Pancreas (tissue), 10 donors: Measurements from ENCODE around the gene DIPK2B. TPM values are rescaled to one million over a fixed set of nuclear protein-coding genes. Genes with fewer than 3 reads are reported as not detected.

Experiments used
- ATAC-seq, 4 donors: fragments of 200-7000 bp; cut with Tn5 transposase; one replicate each; pipeline versions ENCODE4 v1.8.0 to v1.9.1; 2020; ENCODE audit warnings: mild to moderate bottlenecking in 4 of 4, moderate library complexity in 4 of 4
- DNase-seq, 6 donors: peaks; one replicate each; pipeline ENCODE4 v3.0.0-alpha.2; 2020
- FAIRE-seq: peaks from 2 replicates; lab custom pipeline; 2012; peaks lifted over from hg19 to GRCh38; lab: Jason Lieb, UNC
- H3K27ac ChIP-seq, 4 donors: fragments of 200-600 bp; sonication (generic); 1 replicate in 3 of 4; 2 replicates in 1 of 4; pipeline versions ENCODE4 v1.5.0 to v1.8.0; 2020
- H3K27me3 ChIP-seq, 4 donors: fragments of 200-600 bp; one replicate each; pipeline ENCODE4 v1.8.0; 2021
- H3K36me3 ChIP-seq, 3 donors: fragments of 200-600 bp; sonication (generic) in 1 of 3; one replicate each; pipeline versions ENCODE4 v1.5.0 to v1.8.0; 2020 to 2021
- H3K4me1 ChIP-seq, 3 donors: fragments of 200-600 bp; one replicate each; pipeline ENCODE4 v1.8.0; 2021
- H3K4me3 ChIP-seq, 4 donors: fragments of 200-600 bp; sonication (generic) in 2 of 4; one replicate each; pipeline versions ENCODE4 v1.5.0 to v1.8.0; 2020 to 2021
- H3K9me3 ChIP-seq, 4 donors: fragments of 200-600 bp; one replicate each; pipeline ENCODE4 v1.8.0; 2021
- WGBS, 2 donors: extraction: QIAGEN DNeasy Blood & Tissue Kit; methylation state at CpG; one replicate each; pipeline ENCODE4 v1.1.7; 2013; 5-methylcytosine and 5-hydroxymethylcytosine counted together
- intact Hi-C, 3 donors: fragments of 100-400 bp; cut with DNase I; formaldehyde crosslinking; loops; one replicate each; pipeline versions ENCODE4 v1.11.1 to v1.14.2; 2022
- polyA plus RNA-seq, 2 donors: library from polyadenylated mRNA; stranded (reverse); fragments of 200-250 nt; gene quantifications; one replicate each; pipeline ENCODE4 v1.2.3, GENCODE V29; 2013
- total RNA-seq, 6 donors: library from RNA; stranded (reverse); fragmentation: NEBNext Ultra II Directional in 4 of 6; extraction: Animal tissue kit (Norgen Biotek cat#: 25700) in 4 of 6; gene quantifications; one replicate each; pipeline versions ENCODE4 v1.2.1 to v1.2.4, GENCODE V29; 2021 to 2023
- TF ChIP-seq, protein P1 (sequence below), 4 donors: fragments of 200-600 bp; sonication (generic) in 3 of 4; IDR thresholded peaks; one replicate each; pipeline versions ENCODE4 v1.5.0 to v1.8.0; 2021; ENCODE audit warnings: antibody characterized with exemption in 4 of 4
- donor health status: healthy with polysubstance abuse.
- donor health status: DM: no; HTN: no; CAD: no; lungs with moderate emphysema.
- donor health status: DM: no; HTN: no; CAD: no.
- donor health status: control.
- donor health status: control.
- donor health status: Bipolar disorder and iron deficiency.
- donor health status: DM: yes; HTN: yes; CAD: no.
- donor health status: DM: no; HTN: no; CAD: no.
- donor health status: DM: no; HTN: no; CAD: no.
- donor health status: DM: yes; HTN: yes; CAD: no.

Gene DIPK2B
- total and polyA plus RNA-seq, 8 donors, result 1.2 to 23.8 (median 2.4) TPM

- WGBS, 2 donors, result 74 to 95% methylated on average over 6 of the region's 6 CpGs
- FAIRE-seq (no peak), DNase-seq (no peak), ATAC-seq (no peak)
- TF ChIP-seq, protein P1, sequence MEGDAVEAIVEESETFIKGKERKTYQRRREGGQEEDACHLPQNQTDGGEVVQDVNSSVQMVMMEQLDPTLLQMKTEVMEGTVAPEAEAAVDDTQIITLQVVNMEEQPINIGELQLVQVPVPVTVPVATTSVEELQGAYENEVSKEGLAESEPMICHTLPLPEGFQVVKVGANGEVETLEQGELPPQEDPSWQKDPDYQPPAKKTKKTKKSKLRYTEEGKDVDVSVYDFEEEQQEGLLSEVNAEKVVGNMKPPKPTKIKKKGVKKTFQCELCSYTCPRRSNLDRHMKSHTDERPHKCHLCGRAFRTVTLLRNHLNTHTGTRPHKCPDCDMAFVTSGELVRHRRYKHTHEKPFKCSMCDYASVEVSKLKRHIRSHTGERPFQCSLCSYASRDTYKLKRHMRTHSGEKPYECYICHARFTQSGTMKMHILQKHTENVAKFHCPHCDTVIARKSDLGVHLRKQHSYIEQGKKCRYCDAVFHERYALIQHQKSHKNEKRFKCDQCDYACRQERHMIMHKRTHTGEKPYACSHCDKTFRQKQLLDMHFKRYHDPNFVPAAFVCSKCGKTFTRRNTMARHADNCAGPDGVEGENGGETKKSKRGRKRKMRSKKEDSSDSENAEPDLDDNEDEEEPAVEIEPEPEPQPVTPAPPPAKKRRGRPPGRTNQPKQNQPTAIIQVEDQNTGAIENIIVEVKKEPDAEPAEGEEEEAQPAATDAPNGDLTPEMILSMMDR (IDR thresholded peaks at IDR 0.05), result no peak
- Histone ChIP-seq H3K4me3 (no peak overlapping the region), H3K4me1 (peaks cover 0 to 6% (median 0%) of the 10 kb centered on the region in 3 donors), H3K27ac (no peak overlapping the region), H3K36me3 (no peaks in the 10 kb centered on the region), H3K9me3 (no peaks in the 10 kb centered on the region), H3K27me3 (peaks cover 0 to 8% (median 2%) of the 10 kb centered on the region in 4 donors)
- intact Hi-C loops, result no loop called here
Observed at GRCh38 chrX:45165726-45166125, 35.0 kb downstream of the DIPK2B start.

DNA sequence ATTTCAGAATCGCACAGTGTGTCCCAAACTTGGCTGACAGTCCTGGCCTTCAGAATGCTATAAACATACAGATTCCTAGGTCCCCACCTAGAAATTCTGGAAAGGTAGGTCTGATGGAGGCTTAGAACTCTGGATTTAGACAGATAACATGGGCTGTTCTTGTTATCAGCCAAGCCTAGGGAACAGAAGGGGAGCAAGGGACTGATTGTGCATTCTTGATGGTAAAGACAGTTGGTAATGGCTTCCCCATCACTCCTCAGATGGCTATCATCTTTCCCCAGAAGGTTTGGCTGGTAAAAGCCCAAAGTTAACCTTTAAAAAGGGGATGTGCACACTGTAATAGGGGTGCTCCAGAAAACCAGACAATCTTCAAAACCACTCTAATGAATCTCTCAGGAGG lies 35.7 kb downstream of the DIPK2B start:
- no peak for DNase-seq
- H3K27me3 ChIP-seq, result peaks cover 0 to 8% (median 2%) of the 10 kb centered on the region in 4 donors
- H3K9me3 ChIP-seq, result no peaks in the 10 kb centered on the region
- 86 to 100% methylated on average over 1 of the region's 1 CpG for WGBS, 2 donors
- ATAC-seq, result no peak
- TF ChIP-seq, protein P1 (IDR thresholded peaks at IDR 0.05), result no peak
- H3K36me3 ChIP-seq, result no peaks in the 10 kb centered on the region
- H3K4me3 ChIP-seq, result no peak overlapping the region
- FAIRE-seq, result no peak
- intact Hi-C loops, result no loop called here
- peaks cover 0 to 6% (median 0%) of the 10 kb centered on the region in 3 donors for H3K4me1 ChIP-seq
- H3K27ac ChIP-seq, result no peak overlapping the region

- FAIRE-seq, result no peak
- Histone ChIP-seq H3K4me3 (no peak overlapping the region), H3K9me3 (no peaks in the 10 kb centered on the region), H3K36me3 (no peaks in the 10 kb centered on the region), H3K27me3 (peaks cover 0 to 8% (median 2%) of the 10 kb centered on the region in 4 donors), H3K27ac (peak overlapping the region in 1 of 4 donors; percentile 37), H3K4me1 (peaks cover 0 to 6% (median 0%) of the 10 kb centered on the region in 3 donors)
- 7 to 21% methylated on average over 1 of the region's 1 CpG for WGBS, 2 donors
- intact Hi-C loops, result no loop called here
- peak in 5 of 6 donors; percentile 36 to 69 (median 55) for DNase-seq
- TF ChIP-seq, protein P1 (IDR thresholded peaks at IDR 0.05), result no peak
- ATAC-seq, result peak; percentile 58 to 89 (median 74)
Observed at GRCh38 chrX:45164021-45164621, 36.6 kb downstream of the DIPK2B start.

DNA sequence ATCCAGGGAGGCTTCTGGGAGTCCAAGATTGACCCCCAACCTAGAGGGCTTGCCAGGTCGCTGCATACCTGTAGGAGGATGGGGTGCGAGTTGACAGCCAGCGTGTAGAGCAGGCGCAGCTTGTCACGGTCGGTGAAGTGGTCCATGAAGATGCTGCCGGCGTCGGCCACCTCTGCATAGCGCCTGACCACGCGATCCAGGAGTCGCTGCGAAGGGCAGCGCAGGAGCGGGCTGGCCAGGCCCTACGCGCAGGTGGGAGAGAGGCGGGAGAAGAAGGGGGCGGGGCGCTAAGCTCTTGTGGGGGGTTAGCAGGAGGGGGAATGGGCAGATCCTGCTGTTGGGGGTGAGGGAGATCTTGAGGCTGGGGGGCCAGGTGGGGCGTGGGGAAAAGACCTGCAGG lies 43.0 kb downstream of the DIPK2B start:
- no peaks in the 10 kb centered on the region for H3K9me3 ChIP-seq
- ATAC-seq, result no peak
- H3K27me3 ChIP-seq, result peaks cover 0 to 5% (median 2%) of the 10 kb centered on the region in 4 donors
- no peak for FAIRE-seq
- H3K4me3 ChIP-seq, result no peak overlapping the region
- TF ChIP-seq, protein P1 (IDR thresholded peaks at IDR 0.05), result no peak
- WGBS, 2 donors, result 71 to 82% methylated on average over 22 of the region's 22 CpGs
- intact Hi-C loops, result no loop called here
- DNase-seq, result no peak
- no peak overlapping the region for H3K27ac ChIP-seq
- H3K36me3 ChIP-seq, result no peaks in the 10 kb centered on the region
- H3K4me1 ChIP-seq, result no peaks in the 10 kb centered on the region

- H3K36me3 ChIP-seq, result no peaks in the 10 kb centered on the region
Observed at GRCh38 chrX:45154462-45154861, 46.2 kb downstream of the DIPK2B start.

More at GRCh38 chrX:45154462-45154861, 46.2 kb downstream of the DIPK2B start:
- TF ChIP-seq, protein P1 (IDR thresholded peaks at IDR 0.05), result no peak
- H3K4me1 ChIP-seq, result no peaks in the 10 kb centered on the region
- no peak for DNase-seq
- no peak for FAIRE-seq
- no peaks in the 10 kb centered on the region for H3K27me3 ChIP-seq
- intact Hi-C loops, result no loop called here
- H3K9me3 ChIP-seq, result no peaks in the 10 kb centered on the region
- H3K4me3 ChIP-seq, result no peak overlapping the region
- no peak for ATAC-seq
- H3K27ac ChIP-seq, result no peak overlapping the region
